ENCODE data around the gene SASH1. TPM values are rescaled to one million over a fixed set of nuclear protein-coding genes. Genes with fewer than 3 reads are reported as not detected.

The SASH1 gene
- total RNA-seq, 1 donor from 2014 or later = 10.2 TPM

DNA sequence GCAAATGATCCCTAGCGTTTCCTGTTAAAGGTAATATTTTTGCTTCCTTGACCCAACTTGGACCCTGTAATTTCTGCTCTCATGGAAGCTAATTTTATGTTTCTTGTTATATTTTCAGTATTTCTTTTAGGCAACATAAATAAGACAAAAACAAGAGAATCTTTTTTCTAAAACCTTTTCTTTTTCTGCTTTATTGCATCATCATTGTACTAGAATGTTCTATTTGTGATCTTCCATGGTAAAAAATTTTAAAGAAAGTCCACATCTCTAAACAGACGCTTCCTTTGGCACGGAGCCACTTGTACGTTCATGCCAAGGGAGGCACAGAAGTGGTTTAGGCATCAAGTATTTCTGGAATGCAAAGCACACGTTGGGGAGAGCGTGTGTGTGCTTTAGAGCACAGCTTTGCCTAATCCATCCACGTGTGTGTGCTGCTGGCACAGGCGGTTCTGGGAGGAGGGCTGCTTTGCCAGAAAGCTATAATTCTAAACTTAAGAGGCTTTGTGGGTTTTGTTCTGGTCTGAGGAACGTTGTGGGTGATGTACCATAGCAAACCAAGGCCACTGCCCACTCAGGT lies 98.3 kb downstream of the SASH1 start:
- no peaks in the 10 kb centered on the region for H3K9me3 ChIP-seq (ENCODE audit: low read depth)
- Mint-ChIP-seq H3K4me3 (no peak overlapping the region), H3K4me1 (peaks cover 14% of the 10 kb centered on the region), H3K27me3 (ENCODE audit: insufficient read depth, low read depth) (no peaks in the 10 kb centered on the region), H3K9me3 (no peaks in the 10 kb centered on the region), H3K27ac (no peak overlapping the region), H3K36me3 (peaks cover 14% of the 10 kb centered on the region)
- no peak overlapping the region for H3K9ac ChIP-seq
- no peaks in the 10 kb centered on the region for H3F3A ChIP-seq (ENCODE audit: low read depth)
- H4K20me1 ChIP-seq (ENCODE audit: low read depth) = no peaks in the 10 kb centered on the region
- no peak overlapping the region for H3K27ac ChIP-seq
- no peak overlapping the region for H3K4me2 ChIP-seq
- H3K36me3 ChIP-seq = no peaks in the 10 kb centered on the region
- DNase-seq (ENCODE audit: low spot score) = peak; percentile 60
- TF ChIP-seq EZH2 (IDR thresholded peaks at IDR 0.05) (no peak), EZH2phosphoT487 (IDR thresholded peaks at IDR 0.05) (no peak)
- TF ChIP-seq, protein P1, sequence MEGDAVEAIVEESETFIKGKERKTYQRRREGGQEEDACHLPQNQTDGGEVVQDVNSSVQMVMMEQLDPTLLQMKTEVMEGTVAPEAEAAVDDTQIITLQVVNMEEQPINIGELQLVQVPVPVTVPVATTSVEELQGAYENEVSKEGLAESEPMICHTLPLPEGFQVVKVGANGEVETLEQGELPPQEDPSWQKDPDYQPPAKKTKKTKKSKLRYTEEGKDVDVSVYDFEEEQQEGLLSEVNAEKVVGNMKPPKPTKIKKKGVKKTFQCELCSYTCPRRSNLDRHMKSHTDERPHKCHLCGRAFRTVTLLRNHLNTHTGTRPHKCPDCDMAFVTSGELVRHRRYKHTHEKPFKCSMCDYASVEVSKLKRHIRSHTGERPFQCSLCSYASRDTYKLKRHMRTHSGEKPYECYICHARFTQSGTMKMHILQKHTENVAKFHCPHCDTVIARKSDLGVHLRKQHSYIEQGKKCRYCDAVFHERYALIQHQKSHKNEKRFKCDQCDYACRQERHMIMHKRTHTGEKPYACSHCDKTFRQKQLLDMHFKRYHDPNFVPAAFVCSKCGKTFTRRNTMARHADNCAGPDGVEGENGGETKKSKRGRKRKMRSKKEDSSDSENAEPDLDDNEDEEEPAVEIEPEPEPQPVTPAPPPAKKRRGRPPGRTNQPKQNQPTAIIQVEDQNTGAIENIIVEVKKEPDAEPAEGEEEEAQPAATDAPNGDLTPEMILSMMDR (IDR thresholded peaks at IDR 0.05) = no peak
- peaks cover 5% of the 10 kb centered on the region for H3K4me1 ChIP-seq
- H2AFZ ChIP-seq (replicated peaks) = no peak overlapping the region
- no peak overlapping the region for H3K4me3 ChIP-seq
- no peaks in the 10 kb centered on the region for H3K27me3 ChIP-seq
- no peaks in the 10 kb centered on the region for H3K79me2 ChIP-seq (ENCODE audit: low read depth)

DNA sequence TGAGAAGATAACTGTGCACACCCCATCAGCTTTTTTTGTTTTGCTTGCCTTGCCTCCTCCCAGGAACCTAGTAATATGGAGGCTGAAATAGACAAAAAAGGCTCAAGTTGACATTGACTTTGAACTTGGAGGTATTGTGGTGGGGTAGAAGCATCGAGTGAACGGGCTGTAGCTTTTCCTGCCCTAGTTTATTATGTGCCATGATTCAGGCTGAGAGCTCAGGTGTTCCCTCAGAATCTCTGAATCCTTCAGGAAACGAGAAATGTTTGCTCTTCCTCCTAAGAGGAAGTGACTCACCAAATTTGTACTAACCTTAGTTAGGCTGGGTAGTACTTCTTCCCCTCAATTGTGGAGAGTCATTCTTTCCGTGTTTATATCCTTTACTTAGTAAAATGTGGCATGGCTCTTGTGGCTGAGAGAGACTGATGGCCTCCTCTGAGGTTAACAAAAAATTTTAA lies 98.8 kb downstream of the SASH1 start:
- no peak for TF ChIP-seq EZH2 (IDR thresholded peaks at IDR 0.05)
- TF ChIP-seq, protein P1 (IDR thresholded peaks at IDR 0.05) = no peak
- TF ChIP-seq EZH2phosphoT487 (IDR thresholded peaks at IDR 0.05) = no peak
- Histone ChIP-seq H3K4me3 (no peak overlapping the region), H3K27me3 (no peaks in the 10 kb centered on the region), H3F3A (ENCODE audit: low read depth) (no peaks in the 10 kb centered on the region), H3K4me1 (peaks cover 5% of the 10 kb centered on the region), H3K36me3 (no peaks in the 10 kb centered on the region), H3K4me2 (no peak overlapping the region), H3K27ac (no peak overlapping the region), H3K79me2 (ENCODE audit: low read depth) (no peaks in the 10 kb centered on the region), H2AFZ (replicated peaks) (no peak overlapping the region), H3K9ac (no peak overlapping the region), H3K9me3 (ENCODE audit: low read depth) (no peaks in the 10 kb centered on the region), H4K20me1 (ENCODE audit: low read depth) (no peaks in the 10 kb centered on the region)
- no peaks in the 10 kb centered on the region for H3K9me3 Mint-ChIP-seq
- H3K27me3 Mint-ChIP-seq (ENCODE audit: insufficient read depth, low read depth) = no peaks in the 10 kb centered on the region
- no peak overlapping the region for H3K27ac Mint-ChIP-seq
- DNase-seq (ENCODE audit: low spot score) = no peak
- H3K36me3 Mint-ChIP-seq = peaks cover 15% of the 10 kb centered on the region
- H3K4me1 Mint-ChIP-seq = peaks cover 14% of the 10 kb centered on the region
- no peak overlapping the region for H3K4me3 Mint-ChIP-seq

DNA sequence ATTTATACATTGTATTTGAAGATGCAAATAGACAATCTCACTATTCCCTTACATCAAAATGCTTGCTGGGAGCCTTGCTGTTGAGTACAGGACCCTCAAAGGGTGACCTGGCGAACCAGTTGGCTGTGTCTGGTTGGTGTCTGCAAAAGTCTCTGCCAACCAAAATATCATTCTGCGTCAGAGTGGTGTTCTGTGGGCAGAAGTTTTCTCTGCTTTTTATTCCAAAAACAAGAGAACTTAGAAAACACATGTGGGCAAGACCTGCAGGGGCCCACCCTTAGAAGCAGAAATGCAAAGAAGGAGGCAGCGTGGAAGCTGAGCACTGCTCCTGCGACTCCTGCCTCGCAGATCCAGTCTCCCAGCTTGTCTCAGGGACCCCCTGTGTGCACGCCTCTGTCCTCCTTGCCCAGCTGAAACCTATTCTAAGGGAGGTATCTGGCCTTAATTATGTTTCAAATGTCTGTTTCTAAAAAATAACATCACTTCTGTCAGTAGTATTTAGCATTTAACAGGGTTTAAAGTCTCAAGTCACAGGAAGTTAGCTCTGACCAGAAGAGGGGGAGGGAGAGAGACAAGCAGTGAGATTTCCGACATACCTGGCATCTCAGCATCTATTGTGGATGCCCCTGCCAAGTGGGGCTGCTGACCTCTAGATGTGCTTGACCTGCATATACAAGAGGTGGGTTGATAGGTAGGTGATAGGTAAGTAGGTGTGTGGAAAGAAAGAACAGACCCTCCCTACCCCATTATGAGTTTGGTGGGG lies 101.3 kb downstream of the SASH1 start:
- Histone ChIP-seq H3K9ac (no peak overlapping the region), H2AFZ (replicated peaks) (no peak overlapping the region), H3K4me3 (no peak overlapping the region), H3K27me3 (no peaks in the 10 kb centered on the region), H3F3A (ENCODE audit: low read depth) (no peaks in the 10 kb centered on the region), H3K79me2 (ENCODE audit: low read depth) (no peaks in the 10 kb centered on the region), H4K20me1 (ENCODE audit: low read depth) (no peaks in the 10 kb centered on the region), H3K9me3 (ENCODE audit: low read depth) (no peaks in the 10 kb centered on the region), H3K4me1 (peaks cover 5% of the 10 kb centered on the region), H3K27ac (no peak overlapping the region), H3K36me3 (no peaks in the 10 kb centered on the region), H3K4me2 (no peak overlapping the region)
- no peaks in the 10 kb centered on the region for H3K9me3 Mint-ChIP-seq
- peaks cover 24% of the 10 kb centered on the region for H3K4me1 Mint-ChIP-seq
- H3K27me3 Mint-ChIP-seq (ENCODE audit: insufficient read depth, low read depth) = peaks cover 4% of the 10 kb centered on the region
- H3K36me3 Mint-ChIP-seq = peaks cover 29% of the 10 kb centered on the region
- no peak overlapping the region for H3K4me3 Mint-ChIP-seq
- DNase-seq (ENCODE audit: low spot score) = no peak
- TF ChIP-seq EZH2phosphoT487 (IDR thresholded peaks at IDR 0.05) (no peak), EZH2 (IDR thresholded peaks at IDR 0.05) (no peak)
- TF ChIP-seq, protein P1 (IDR thresholded peaks at IDR 0.05) = no peak
- no peak overlapping the region for H3K27ac Mint-ChIP-seq
